Endometrial microvascular endothelial cells (primary cell): ENCODE results near the gene CHAF1A. TPM values are rescaled to one million over a fixed set of nuclear protein-coding genes. Genes with fewer than 3 reads are reported as not detected.

Experiments
- in situ Hi-C: cut with HindIII; loops from 2 replicates; pipeline ENCODE4 v1.10.0; 2017; ENCODE audit warnings: low sequenced_read_pairs, low pct_unique_long_range_greater_than_20kb; ENCODE audit errors: inconsistent ontology term
- total RNA-seq: library from RNA; depleted of rRNA; stranded (reverse); fragments of >200 nt; gene quantifications from one replicate; pipeline ENCODE4 v1.2.3, GENCODE V29; 2015; ENCODE audit errors: inconsistent ontology term

CHAF1A gene
- total RNA-seq, 1 donor from 2014 or later, result 21.3 TPM

DNA sequence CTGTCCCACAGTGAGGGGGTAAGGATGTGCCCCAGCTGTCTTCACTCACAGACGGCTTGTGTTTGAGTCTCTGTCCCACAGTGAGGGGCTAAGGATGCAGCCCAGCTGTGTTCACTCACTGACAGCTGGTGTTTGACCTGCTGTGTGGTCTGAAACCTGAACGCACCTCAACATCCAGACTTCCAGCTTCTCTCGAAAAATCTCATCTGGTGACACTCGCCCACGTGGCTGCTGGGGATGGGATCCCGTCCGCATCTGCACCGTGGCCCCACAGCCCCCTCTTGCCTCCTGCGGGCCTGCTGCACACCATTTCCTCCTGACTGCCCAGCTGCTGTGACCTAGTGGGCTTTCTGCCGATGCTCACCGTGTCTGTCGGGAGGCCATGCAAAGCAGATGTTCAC lies 27.3 kb downstream of the CHAF1A start:
- in situ Hi-C loops, result no loop called here

DNA sequence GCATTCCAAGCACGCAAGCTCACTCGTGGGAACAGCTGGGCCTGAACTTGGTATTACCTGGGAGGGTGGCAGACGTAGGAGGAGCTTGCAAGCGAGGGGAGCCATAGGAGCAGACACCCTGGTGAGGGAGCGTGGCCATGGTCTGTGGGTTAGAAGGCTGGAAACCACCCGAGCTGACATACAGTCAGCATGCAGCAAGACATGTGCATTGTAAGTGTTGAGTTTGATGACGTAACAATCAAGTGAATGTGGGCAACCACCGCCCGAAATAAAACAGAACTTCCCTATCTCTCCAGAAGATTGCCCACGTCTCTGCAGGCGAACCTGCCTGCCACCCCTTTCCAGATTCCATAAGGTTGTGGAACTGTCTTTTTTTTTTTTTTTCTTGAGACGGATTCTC lies 28.3 kb downstream of the CHAF1A start:
- in situ Hi-C loops, result no loop called here

DNA sequence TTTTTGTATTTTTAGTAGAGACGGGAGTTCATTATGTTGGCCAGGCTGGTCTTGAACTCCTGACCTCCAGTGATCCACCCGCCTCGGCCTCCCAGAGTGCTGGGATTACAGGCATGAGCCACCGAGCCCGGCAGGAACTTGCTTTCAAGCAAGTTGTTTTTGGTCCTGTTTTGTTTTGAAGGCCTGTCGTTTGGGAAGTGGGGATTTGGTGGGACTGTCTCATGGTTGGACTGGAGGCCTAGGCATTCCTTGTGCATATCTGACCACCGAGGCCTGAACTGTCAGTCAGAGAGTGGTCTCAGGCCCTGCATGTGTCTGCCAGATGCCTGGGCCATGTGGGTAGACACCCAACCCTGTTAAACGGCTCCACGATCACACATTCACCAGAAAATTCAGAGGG lies 28.9 kb downstream of the CHAF1A start:
- in situ Hi-C loops, result no loop called here

DNA sequence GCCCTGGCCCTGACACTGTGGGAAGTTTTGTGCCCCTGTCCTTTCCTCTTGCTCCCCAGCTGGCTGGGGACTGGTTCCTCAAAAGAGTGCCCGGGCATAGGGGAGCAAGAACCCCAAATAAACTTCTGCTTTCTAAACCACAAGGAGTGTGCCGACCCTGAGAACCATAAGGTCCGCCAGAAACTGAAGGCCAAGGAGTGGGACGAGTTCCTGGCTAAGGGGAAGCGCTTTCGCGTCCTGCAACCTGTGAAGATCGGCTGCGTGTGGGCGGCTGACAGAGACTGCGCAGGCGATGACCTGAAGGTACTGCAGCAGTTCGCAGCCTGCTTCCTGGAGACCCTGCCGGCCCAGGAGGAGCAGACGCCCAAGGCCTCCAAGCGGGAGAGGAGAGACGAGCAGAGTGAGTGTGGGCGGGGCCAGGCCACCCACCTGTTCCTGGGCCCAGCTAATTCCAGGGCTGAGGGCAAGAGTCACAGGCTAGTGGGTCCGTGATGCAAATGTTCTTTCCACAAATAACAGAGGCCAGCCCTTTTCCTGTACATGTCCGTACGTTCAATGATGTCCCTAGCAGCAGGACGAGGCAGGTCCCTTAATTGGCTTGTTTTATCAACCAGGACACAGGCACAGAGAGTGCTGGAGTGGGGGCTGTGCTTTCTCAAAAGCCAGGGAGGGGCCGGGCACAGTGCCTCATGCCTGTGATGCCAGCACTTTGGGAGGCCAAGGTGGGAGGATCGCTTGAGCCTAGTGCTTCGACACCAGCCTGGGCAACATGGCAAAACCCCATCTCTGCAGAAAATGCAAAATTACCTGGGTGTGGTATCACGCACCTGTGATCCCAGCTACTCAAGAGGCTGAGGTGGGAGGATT lies 29.6 kb downstream of the CHAF1A start:
- in situ Hi-C loops, result no loop called here

DNA sequence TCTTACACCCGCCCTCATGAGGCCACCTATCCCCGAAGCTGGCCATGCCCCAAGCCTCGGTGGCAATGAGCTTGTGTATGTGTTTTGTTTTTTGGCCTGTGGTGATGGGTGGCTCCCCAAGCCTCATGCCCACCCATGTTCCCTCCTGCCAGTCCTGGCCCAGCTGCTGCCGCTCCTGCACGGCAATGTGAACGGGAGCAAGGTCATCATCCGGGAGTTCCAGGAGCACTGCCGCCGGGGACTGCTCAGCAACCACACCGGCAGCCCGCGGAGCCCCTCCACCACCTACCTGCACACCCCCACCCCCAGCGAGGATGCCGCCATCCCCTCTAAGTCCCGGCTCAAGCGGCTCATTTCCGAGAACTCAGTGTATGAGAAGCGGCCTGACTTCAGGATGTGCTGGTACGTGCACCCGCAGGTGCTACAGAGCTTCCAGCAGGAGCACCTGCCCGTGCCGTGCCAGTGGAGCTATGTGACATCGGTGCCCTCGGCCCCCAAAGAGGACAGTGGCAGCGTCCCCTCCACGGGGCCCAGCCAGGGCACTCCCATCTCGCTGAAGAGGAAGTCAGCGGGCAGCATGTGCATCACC lies 30.6 kb downstream of the CHAF1A start:
- in situ Hi-C loops, result no loop called here

DNA sequence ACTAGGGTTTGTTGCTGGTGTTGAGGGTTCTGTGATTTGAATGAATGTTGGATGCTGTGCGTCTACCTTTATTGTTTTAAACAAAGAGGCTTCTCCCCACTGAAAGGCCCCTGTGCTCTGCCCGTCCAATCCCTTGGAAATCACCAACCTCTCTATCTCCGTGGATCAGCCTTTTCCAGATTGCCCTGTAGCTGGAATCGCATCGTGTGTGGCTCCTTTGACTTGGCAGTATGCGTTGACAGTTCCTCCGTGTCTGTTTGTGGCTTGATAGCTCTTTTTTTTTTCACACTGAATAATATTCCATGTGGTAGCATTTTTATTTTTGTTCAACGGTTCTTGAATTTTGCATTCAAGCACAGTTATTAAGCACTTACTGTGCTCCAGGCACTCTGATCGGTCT lies 32.0 kb downstream of the CHAF1A start:
- in situ Hi-C loops, result no loop called here

DNA sequence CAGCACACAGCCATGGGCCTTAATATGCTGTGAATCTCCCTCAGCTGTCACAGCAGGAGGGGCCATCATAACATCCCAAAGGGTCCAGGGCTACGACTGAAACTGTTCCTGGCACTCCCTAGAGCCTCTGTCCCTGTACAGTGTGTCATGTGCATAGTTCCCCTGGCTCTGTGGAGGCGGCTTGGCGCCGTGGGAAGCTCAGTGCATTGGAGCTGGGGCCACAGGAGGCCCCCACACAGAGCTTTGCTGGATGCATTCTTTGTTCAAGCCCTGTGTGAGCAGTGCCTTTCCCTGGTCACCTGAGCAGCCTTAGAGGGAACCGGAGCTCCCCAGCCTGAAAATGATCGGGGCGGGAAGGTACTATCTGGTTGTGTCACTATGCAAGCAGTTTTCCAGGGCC lies 33.8 kb downstream of the CHAF1A start:
- in situ Hi-C loops, result no loop called here

DNA sequence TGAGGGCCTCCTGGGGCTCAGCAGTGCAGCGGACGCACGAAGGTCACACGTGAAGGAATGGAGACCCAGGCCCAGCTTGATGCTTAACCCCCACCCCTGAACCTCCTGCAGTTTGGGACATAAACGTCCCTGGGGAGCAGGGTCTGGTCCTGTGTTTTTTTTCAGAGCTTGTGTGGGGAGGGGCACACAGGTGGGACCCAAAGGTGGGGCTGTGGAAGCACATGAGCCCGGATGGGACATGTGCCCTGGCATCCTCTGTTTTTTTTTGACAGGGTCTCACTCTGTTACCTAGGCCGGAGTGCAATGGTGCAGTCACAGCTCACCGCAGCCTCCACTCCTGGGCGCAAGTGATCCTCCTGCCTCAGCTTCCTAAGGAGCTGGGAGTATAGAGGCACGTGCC lies 34.7 kb downstream of the CHAF1A start:
- in situ Hi-C loops, result no loop called here

DNA sequence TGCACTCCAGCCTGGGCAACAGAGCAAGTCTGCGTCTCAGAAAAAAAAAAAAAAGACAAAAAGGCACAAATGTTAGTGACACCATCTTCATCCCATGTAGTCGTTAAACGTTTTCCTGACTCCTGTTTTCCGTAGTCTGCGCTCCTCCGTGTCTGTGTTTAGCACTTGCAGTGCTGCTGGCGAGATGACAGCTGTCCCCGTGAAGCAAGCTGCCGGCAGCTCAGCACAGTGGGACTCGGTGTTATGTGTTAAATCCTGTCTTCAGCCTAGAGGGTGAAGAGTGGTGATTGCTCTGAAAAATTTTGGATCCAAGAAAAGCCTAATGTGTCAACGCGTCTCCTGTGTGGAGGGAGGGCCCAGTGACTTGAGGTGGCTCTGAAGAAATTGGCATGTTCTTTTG lies 36.8 kb downstream of the CHAF1A start:
- in situ Hi-C loops, result no loop called here

DNA sequence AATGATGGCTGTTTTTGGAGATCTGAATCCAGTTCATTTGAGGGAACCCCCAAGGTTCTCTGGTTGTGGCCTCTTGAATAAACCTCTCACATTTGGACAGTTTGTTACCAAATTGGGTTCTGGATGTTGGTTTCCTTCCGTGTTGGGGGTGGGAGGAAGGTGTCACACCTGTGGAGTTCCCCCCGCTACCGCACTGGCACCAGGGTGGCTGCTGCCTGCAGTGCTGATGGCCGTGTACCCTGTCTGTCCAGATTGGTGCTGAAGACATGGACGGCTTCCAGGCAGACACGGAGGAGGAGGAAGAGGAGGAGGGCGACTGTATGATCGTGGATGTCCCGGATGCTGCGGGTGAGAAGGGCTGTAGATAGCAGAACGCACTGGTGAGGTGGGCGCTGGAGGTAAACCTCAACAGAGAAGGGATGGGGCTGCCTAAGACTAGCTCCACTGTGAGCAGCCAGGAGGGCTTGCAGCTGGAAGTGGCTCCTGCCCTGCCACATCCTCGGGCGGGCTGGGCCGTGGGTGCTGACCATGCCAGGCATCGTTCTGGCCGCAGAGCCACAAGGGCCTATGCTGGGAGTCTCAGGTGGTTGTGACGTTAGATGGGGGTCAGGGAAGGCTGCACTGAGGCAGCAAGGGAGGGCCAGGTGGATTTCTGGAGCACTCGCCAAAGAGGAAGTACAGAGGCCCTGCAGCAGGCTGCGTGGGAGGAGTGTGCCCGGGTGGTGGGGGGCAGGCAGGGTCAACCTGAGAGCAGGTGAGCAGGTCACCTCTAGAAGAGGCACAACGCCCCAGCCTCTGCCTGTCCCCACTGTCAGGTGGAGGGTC lies 39.8 kb downstream of the CHAF1A start:
- in situ Hi-C loops, result no loop called here

DNA sequence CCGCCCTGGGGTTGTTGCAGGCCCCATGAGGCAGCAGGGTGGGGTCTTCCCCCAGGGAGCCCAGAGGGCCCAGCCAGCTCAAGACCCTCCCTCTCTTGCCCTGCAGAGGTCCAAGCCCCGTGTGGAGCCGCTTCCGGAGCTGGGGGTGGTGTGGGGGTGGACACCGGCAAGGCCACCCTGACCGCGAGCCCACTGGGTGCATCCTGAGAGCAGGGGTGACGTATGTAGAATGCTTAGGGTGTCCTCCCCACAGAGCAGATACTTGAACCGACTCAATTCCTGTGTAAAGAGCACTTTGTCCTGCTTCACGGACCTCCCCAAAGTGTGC lies 40.3 kb downstream of the CHAF1A start:
- in situ Hi-C loops, result no loop called here

DNA sequence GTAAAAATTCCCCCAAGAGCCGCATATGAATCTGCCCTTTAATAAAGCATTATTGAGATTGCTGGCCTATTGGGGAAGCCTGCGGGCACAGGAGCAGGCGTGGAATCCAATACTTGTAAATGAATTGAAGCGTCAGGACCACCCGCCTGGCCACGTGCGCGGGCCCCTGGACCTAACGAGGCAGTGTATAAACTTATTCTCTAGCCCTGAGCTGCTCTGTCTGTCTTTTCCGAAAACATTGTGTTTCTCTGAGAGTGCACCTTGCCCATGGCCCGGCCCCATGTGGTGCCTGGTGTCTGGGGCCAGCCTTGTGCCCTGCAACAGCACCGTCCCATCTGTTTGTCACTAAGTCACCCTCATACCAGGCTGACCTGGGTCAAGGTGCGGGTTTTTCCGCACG lies 40.7 kb downstream of the CHAF1A start:
- in situ Hi-C loops, result no loop called here

DNA sequence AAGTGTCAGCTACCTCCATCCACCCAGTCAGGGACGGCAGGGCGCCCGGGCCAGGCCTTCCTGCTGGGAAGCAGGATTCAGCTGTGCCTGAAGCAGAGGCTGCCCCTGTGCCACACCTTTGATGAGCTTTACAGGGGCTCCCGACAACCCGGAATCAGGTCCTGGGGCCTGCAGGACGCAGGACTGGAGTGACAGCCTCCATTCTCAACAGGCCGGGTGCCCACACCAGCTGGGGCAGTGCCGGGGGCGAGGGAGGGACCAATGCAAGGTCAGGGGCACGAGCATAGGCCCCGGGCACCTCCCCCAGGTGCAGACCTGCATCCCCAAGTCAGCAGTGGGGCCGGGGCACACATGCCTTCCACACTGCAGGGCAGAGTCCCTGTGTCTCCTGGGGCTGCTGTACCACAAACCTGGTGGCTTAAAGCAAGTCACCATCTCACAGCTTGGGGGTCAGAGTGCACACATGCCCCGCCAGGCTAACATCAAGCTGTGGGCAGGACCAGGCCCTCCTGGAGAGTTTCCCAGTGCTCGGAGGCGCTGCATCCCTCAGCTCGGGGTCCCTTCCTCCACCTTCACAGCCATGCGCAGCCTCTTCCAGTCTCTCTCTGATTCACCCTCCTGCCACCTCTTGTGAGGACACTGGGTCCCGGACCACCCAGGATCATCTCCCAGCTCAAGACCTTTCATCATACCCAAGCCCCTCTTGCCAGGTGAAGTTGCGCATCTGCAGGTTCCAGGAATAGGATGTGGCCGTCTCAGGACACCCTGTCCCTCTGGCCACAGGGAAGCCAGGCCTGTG lies 41.7 kb downstream of the CHAF1A start:
- in situ Hi-C loops, result no loop called here

DNA sequence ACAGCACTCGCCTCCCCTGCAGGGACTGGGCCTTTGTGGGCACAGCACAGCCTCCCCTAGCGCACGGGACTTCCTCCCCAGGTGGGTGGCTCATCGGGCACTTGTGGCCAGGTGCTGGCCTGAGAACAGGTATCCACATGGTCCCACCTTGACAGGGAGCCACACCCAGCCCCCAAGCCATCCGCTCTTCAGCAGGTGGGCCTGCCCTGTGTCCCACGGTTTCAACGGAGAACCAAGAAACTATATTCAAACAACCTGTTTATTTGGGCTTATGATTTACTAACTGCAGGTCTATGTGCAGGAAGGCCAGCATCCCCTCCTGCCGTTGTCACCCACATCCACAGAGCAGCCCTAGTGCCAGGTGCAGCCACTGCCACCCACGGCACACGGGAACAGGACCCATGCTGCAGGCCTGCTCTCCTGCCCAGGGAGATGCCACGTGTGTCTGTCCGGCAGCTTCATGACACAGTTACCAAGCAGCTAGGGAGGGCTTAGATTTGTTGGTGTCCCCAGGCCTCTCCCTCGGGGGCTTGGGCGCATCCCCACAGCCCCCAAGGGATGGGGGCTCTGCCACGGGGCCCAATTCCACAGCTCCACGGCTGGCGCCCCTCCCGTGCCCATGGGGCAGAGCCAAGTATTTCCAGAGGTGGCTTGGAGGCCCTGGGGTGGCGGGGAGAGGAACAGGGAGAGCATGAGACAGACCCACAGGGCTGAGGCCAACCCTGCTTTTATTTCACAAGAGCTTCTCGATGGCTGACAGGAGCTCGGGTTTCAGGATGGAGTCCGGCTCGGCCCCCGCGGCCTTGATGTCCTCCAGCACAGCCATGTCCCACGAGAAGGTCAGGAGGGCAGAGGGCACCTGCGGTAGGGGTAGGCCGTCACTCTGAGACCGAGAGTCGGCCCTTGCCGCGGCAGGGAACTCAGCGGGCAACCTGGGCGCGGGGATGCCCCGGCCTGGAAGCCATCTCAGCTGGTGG lies 42.6 kb downstream of the CHAF1A start:
- in situ Hi-C loops, result no loop called here

DNA sequence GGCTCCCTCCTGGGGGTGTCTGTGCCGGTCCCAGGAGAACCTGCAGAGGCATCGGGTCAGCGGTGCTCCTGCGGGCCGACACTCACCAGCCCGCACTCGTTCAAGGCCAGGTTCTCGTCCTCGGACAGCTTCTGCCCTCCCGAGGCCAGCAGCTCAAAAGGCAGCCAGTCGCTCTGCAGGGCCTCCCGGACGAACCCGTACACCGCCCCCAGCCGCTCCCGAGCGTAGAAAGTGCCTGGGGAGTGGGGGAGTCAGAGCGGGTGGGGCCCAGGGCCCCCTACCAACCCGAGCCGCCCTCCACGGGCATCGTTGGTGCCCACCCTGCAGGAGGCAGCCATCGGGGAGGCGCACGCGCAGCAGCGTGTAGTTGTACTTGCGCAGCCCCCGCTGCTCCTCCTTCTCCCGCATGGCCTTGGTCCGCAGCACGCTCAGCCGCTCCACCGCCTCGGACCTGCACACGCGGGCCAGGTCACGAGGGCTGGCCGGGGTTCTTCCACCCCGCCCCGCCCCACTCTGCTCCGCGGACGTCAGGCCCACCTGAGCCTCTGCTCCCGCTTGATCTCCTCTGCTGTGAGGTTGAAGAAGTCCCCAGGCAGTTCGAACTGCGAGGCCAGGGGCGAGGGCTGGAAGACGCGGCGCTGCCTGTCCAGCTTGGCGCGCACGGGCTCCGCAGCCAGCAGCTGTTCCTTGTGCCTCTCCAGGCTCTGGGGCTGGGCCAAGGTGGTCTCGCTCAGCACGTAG lies 43.7 kb downstream of the CHAF1A start:
- in situ Hi-C loops, result no loop called here

DNA sequence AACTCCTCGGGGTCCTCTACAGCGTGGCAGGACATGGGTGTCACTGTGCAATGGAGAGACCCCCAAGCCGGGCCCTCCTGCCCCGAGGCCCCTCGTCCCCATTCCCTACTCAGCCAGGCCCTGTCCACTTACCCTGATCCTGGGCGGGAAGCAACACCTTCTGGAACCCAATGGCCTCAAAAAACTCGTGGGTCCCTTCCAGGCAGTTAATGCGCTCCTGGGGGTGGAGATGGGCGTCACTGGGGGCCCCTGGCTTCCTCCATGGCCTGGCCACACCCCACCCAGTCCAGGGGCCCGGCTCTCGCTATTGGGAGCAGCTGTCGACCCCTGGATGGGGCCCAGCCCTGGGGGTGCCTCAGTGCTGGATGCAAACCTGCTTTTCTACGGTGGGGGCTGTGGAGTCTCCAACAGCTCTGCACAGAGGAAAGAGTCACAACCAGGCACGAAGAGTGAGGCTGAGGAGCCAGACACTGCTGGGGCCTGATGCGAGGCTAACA lies 44.3 kb downstream of the CHAF1A start:
- in situ Hi-C loops, result no loop called here
